ENCODE results near the gene MYL2. TPM values are rescaled to one million over a fixed set of nuclear protein-coding genes. Genes with fewer than 3 reads are reported as not detected.

MYL2 gene
- total RNA-seq, 1 experiment from 2014 or later = 0.39 TPM

GRCh38 chr12:110874351-110874750 is 46.0 kb downstream of the MYL2 start (continued):
- TF ChIP-seq ATF3 (IDR thresholded peaks at IDR 0.05) (no peak), CTCF (IDR thresholded peaks at IDR 0.05 in 2 of 3, conservative IDR thresholded peaks at IDR 0.05 in 1 of 3; ENCODE audit: borderline replicate concordance in 1 of 3, insufficient read depth in 1 of 3, low read depth in 2 of 3, low read length in 2 of 3) (no peak)

- no peak overlapping the region for H3K4me2 ChIP-seq (ENCODE audit: low read length)
- H3K9me2 ChIP-seq (ENCODE audit: insufficient read depth) = no peaks in the 10 kb centered on the region
- no peak overlapping the region for H2AFZ ChIP-seq (ENCODE audit: low read depth, low read length, poor library complexity, severe bottlenecking)
- no peaks in the 10 kb centered on the region for H3K79me2 ChIP-seq (ENCODE audit: insufficient read depth, low read length)
- H3K27me3 ChIP-seq (ENCODE audit: insufficient read depth, low read length) = no peaks in the 10 kb centered on the region
- intact Hi-C loops (cut with micrococcal nuclease) = no loop called here
- no peaks in the 10 kb centered on the region for H3K9me3 ChIP-seq (ENCODE audit: control insufficient read depth in 1 of 2, insufficient read depth in 1 of 2, low read depth in 1 of 2, low read length in 2 of 2)
- no peaks in the 10 kb centered on the region for H4K20me1 ChIP-seq (ENCODE audit: insufficient read depth)
- no peak overlapping the region for H3K9ac ChIP-seq (ENCODE audit: low read length)
- H3K4me3 ChIP-seq (replicated peaks in 1 of 2; ENCODE audit: low read depth in 1 of 2, low read length in 2 of 2) = no peak overlapping the region
- CTCF ChIA-PET = no interaction called here
- RAD21 ChIA-PET (ENCODE audit: low non-redundant PET in 1 of 2, low total read pairs in 2 of 2, uncharacterized antibody in 2 of 2, unreplicated experiment in 2 of 2) = no interaction called here
- no peak overlapping the region for H3K27ac ChIP-seq (ENCODE audit: low read depth, low read length)
- POLR2A ChIA-PET = no interaction called here
- no TSS peak for BruUV-seq (replicated peaks)
- DNase-seq (ENCODE audit: low read depth, low spot score) (no peak), ATAC-seq (no peak)
- H3K36me3 ChIP-seq (ENCODE audit: control insufficient read depth in 1 of 2, insufficient read depth in 2 of 2, low read length in 2 of 2) = no peaks in the 10 kb centered on the region
- H3K4me1 ChIP-seq (ENCODE audit: control insufficient read depth in 1 of 2, insufficient read depth in 2 of 2, low read length in 2 of 2) = no peaks in the 10 kb centered on the region
- TF ChIP-seq TCF7L2 (IDR thresholded peaks at IDR 0.05; ENCODE audit: borderline replicate concordance, extremely low read depth, insufficient read depth, insufficient read length) (no peak), EZH2phosphoT487 (IDR thresholded peaks at IDR 0.05; ENCODE audit: borderline replicate concordance) (no peak), JUND (IDR thresholded peaks at IDR 0.05) (no peak), ATF3 (IDR thresholded peaks at IDR 0.05) (no peak), RAD21 (IDR thresholded peaks at IDR 0.05; ENCODE audit: low read depth) (no peak), SRF (IDR thresholded peaks at IDR 0.05; ENCODE audit: low read depth) (no peak), POLR2A (IDR thresholded peaks at IDR 0.05; ENCODE audit: borderline replicate concordance, extremely low read depth, insufficient read depth, insufficient read length) (no peak), POLR2AphosphoS5 (IDR thresholded peaks at IDR 0.05; ENCODE audit: low read depth, low read length) (no peak), YY1 (IDR thresholded peaks at IDR 0.05; ENCODE audit: extremely low read depth, insufficient replicate concordance, low read depth, low read length) (no peak), REST (IDR thresholded peaks at IDR 0.05; ENCODE audit: low read depth) (no peak)
These were observed 48.3 kb downstream of the MYL2 start for GRCh38 chr12:110872100-110872499.
